Measurements from ENCODE around the gene FOXA3. TPM values are rescaled to one million over a fixed set of nuclear protein-coding genes. Genes with fewer than 3 reads are reported as not detected.

The FOXA3 gene
- total RNA-seq, 4 donors from 2014 or later: 0.42 TPM; not detected in 3

DNA sequence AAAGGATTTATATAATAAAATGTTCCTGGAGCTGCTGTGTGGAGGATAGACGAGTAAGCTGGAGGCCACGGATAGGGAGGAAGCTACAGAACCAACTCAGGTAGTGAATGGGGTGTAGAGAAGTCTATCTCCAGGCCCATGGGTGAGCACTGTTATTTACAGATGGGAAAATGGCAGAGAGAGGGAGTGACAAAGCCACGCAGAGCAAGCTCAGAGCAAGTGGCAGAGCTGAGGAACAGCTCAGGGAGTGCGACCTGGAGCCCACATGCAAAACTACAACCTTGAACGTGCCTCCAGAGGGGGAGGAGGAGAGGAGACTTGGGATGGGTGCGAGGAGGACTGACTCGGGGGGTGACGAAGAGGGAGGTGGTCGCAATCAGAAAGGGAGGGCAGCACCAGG lies 35.6 kb upstream of the FOXA3 start:
- Histone ChIP-seq H3K27me3 (no peaks in the 10 kb centered on the region), H3K9me3 (no peaks in the 10 kb centered on the region), H3K4me3 (no peak overlapping the region), H3K36me3 (peaks cover 0 to 100% of the 10 kb centered on the region in 2 donors), H3K27ac (no peak overlapping the region), H3K4me1 (peaks cover 0 to 13% (median 4%) of the 10 kb centered on the region in 3 donors)
- 80 to 83% methylated on average over 5 to 9 of the region's 9 CpGs for WGBS, 2 donors (ENCODE audit: low coverage in 1 of 2)
- no peak for ATAC-seq
- TF ChIP-seq, protein P1, sequence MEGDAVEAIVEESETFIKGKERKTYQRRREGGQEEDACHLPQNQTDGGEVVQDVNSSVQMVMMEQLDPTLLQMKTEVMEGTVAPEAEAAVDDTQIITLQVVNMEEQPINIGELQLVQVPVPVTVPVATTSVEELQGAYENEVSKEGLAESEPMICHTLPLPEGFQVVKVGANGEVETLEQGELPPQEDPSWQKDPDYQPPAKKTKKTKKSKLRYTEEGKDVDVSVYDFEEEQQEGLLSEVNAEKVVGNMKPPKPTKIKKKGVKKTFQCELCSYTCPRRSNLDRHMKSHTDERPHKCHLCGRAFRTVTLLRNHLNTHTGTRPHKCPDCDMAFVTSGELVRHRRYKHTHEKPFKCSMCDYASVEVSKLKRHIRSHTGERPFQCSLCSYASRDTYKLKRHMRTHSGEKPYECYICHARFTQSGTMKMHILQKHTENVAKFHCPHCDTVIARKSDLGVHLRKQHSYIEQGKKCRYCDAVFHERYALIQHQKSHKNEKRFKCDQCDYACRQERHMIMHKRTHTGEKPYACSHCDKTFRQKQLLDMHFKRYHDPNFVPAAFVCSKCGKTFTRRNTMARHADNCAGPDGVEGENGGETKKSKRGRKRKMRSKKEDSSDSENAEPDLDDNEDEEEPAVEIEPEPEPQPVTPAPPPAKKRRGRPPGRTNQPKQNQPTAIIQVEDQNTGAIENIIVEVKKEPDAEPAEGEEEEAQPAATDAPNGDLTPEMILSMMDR (IDR thresholded peaks at IDR 0.05): no peak

DNA sequence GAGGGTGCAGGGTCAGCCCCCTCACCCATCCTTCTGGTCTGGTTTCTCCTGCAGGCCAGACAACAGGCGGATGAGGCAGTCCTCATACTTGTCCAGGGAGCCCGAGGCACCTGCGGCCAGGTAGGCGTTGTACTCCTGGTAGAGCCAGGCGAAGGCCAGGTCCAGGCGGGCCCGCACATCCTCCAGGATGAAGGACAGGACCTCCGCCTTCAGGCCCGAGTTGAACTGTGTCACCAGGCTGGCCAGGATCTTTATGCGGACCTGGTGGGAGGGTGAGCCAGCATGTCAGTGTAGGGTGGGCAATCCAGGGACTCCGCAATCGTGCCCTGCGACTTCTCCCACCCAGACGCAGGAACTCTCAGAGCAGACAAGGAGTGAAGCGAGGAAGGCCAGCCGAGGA lies 35.2 kb upstream of the FOXA3 start:
- H3K36me3 ChIP-seq: peaks cover 0 to 100% of the 10 kb centered on the region in 2 donors
- no peak overlapping the region for H3K27ac ChIP-seq
- 91 to 100% methylated on average over 1 to 12 of the region's 16 CpGs for WGBS, 2 donors (ENCODE audit: low coverage in 1 of 2)
- TF ChIP-seq EP300 (IDR thresholded peaks at IDR 0.05) (no peak), POLR2A (IDR thresholded peaks at IDR 0.05) (no peak), POLR2AphosphoS5 (IDR thresholded peaks at IDR 0.05) (no peak)
- TF ChIP-seq, protein P1 (IDR thresholded peaks at IDR 0.05): no peak
- ATAC-seq: no peak
- no peak overlapping the region for H3K4me3 ChIP-seq
- no peaks in the 10 kb centered on the region for H3K9me3 ChIP-seq
- H3K27me3 ChIP-seq: no peaks in the 10 kb centered on the region
- H3K4me1 ChIP-seq: peaks cover 0 to 11% (median 4%) of the 10 kb centered on the region in 3 donors

DNA sequence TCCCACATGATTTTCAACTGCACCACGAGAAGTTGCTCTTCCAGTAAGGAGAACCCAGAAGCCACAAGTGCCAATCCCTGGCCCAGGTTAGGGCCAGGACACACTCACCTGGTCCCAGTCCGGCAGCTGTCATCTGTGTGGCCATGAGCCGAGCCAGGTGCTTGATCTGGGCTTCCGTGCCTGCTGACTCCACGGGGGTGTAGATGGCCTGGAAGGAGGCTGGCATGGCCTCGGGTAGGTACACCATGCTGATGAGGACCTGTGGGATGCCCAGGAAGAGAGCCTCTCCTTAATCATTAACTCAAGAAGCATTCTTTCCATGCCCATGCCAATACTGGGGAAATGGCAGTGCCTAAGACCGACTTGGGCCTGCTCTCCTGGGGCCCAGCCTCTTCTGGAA lies 29.2 kb upstream of the FOXA3 start:
- H3K27ac ChIP-seq: no peak overlapping the region
- no peak for ATAC-seq
- no peaks in the 10 kb centered on the region for H3K27me3 ChIP-seq
- 88% methylated on average over 4 of the region's 7 CpGs; no CpG with 5 or more reads in 1 of the 2 donors for WGBS, 2 donors (ENCODE audit: low coverage in 1 of 2)
- H3K9me3 ChIP-seq: no peaks in the 10 kb centered on the region
- H3K4me3 ChIP-seq: no peak overlapping the region
- peaks cover 0 to 100% of the 10 kb centered on the region in 2 donors for H3K36me3 ChIP-seq
- H3K4me1 ChIP-seq: no peaks in the 10 kb centered on the region
- TF ChIP-seq POLR2AphosphoS5 (IDR thresholded peaks at IDR 0.05) (no peak), POLR2A (IDR thresholded peaks at IDR 0.05) (no peak), EP300 (IDR thresholded peaks at IDR 0.05) (no peak)
- TF ChIP-seq, protein P1 (IDR thresholded peaks at IDR 0.05): no peak

DNA sequence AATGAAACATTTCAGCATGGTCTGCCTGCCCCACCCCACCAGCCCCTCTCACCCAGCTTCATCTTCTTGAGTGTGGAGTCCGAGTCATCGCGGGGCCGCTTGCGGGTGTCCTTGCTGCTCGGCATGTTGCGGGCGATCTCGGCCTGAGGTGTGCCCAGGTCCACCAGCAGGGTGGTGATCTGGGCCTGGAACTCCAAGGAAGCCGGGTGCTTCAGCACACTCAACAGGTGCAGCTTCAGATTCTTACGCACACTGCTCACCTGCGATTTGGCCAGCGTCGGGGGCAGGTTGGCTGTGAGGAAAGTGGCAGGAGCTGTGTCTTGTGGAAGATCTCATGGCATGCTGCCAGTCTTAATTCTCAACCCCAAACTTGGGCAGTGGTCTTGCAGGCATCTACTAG lies 21.9 kb upstream of the FOXA3 start:
- ATAC-seq: no peak
- peaks cover 0 to 100% of the 10 kb centered on the region in 2 donors for H3K36me3 ChIP-seq
- 94% methylated on average over 7 of the region's 14 CpGs; no CpG with 5 or more reads in 1 of the 2 donors for WGBS, 2 donors (ENCODE audit: low coverage in 1 of 2)

DNA sequence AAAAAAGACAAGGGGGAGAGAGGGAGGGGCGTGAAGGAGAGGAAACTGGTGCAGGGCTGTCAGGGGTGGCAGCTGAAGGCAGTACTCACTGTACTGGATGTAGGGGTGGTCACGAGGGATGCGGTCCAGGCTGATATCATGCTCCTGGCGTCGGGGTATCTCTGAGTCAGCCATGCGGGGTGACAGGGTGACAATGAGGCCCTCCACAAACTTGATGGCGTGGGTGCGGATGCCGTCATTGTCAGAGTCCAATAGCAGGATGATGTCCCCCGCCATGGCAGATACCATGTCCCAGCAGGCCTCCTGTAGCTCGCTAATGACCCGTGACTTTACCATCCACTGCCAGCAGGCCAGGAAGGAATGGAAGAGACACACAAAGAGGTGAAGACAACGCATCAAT lies 16.5 kb upstream of the FOXA3 start:
- ATAC-seq: no peak

More for the DNA sequence above, 21.9 kb upstream of the FOXA3 start:
- Histone ChIP-seq H3K27me3 (no peaks in the 10 kb centered on the region), H3K9me3 (no peaks in the 10 kb centered on the region), H3K27ac (no peak overlapping the region), H3K4me3 (no peak overlapping the region), H3K4me1 (no peaks in the 10 kb centered on the region)
- TF ChIP-seq POLR2A (IDR thresholded peaks at IDR 0.05) (no peak), POLR2AphosphoS5 (IDR thresholded peaks at IDR 0.05) (no peak), EP300 (IDR thresholded peaks at IDR 0.05) (no peak)
- TF ChIP-seq, protein P1 (IDR thresholded peaks at IDR 0.05): no peak

More for the DNA sequence above, 16.5 kb upstream of the FOXA3 start:
- Histone ChIP-seq H3K27me3 (no peaks in the 10 kb centered on the region), H3K27ac (no peak overlapping the region), H3K36me3 (peaks cover 0 to 100% of the 10 kb centered on the region in 2 donors), H3K4me1 (no peaks in the 10 kb centered on the region), H3K9me3 (no peaks in the 10 kb centered on the region), H3K4me3 (no peak overlapping the region)
- TF ChIP-seq, protein P1 (IDR thresholded peaks at IDR 0.05): no peak
- TF ChIP-seq POLR2AphosphoS5 (IDR thresholded peaks at IDR 0.05) (no peak), EP300 (IDR thresholded peaks at IDR 0.05) (no peak), POLR2A (IDR thresholded peaks at IDR 0.05) (no peak)
- 89% methylated on average over 6 of the region's 13 CpGs; no CpG with 5 or more reads in 1 of the 2 donors for WGBS, 2 donors (ENCODE audit: low coverage in 1 of 2)

Data from gastroesophageal sphincter (tissue), 4 donors.